Measurements from ENCODE around the gene OR5H6. TPM values are rescaled to one million over a fixed set of nuclear protein-coding genes. Genes with fewer than 3 reads are reported as not detected.

OR5H6 gene
- total and polyA plus RNA-seq, 9 donors: not detected

- no peaks in the 10 kb centered on the region for H3K27me3 ChIP-seq (ENCODE audit: control insufficient read depth, insufficient read depth, low read length)
- no peak for DNase-seq
- H3K27ac ChIP-seq (ENCODE audit: low read length): no peak overlapping the region
- no peaks in the 10 kb centered on the region for H3K36me3 ChIP-seq (ENCODE audit: control insufficient read depth, insufficient read depth, low read length)
- no peak overlapping the region for H3K4me3 ChIP-seq (ENCODE audit: low read length)
- H3K9me3 ChIP-seq (replicated peaks; ENCODE audit: control insufficient read depth, low read depth, low read length): peaks cover 5% of the 10 kb centered on the region
- no peaks in the 10 kb centered on the region for H3K4me1 ChIP-seq (ENCODE audit: control insufficient read depth, insufficient read depth, low read length)
- WGBS (ENCODE audit: insufficient coverage): no CpG with 5 or more reads among the region's 2 CpGs
Measured at GRCh38 chr3:98259707-98260106, 4.3 kb upstream of the OR5H6 start.

- H3K27ac ChIP-seq (ENCODE audit: low read length): no peak overlapping the region
- no peaks in the 10 kb centered on the region for H3K27me3 ChIP-seq (ENCODE audit: control insufficient read depth, insufficient read depth, low read length)
- no peaks in the 10 kb centered on the region for H3K36me3 ChIP-seq (ENCODE audit: control insufficient read depth, insufficient read depth, low read length)
- peaks cover 5% of the 10 kb centered on the region for H3K9me3 ChIP-seq (replicated peaks; ENCODE audit: control insufficient read depth, low read depth, low read length)
- DNase-seq: peak; percentile 76
- H3K4me3 ChIP-seq (ENCODE audit: low read length): no peak overlapping the region
- WGBS (ENCODE audit: insufficient coverage): no CpG with 5 or more reads among the region's 2 CpGs
- no peaks in the 10 kb centered on the region for H3K4me1 ChIP-seq (ENCODE audit: control insufficient read depth, insufficient read depth, low read length)
Measured at GRCh38 chr3:98262046-98262445, 2.0 kb upstream of the OR5H6 start.

DNA sequence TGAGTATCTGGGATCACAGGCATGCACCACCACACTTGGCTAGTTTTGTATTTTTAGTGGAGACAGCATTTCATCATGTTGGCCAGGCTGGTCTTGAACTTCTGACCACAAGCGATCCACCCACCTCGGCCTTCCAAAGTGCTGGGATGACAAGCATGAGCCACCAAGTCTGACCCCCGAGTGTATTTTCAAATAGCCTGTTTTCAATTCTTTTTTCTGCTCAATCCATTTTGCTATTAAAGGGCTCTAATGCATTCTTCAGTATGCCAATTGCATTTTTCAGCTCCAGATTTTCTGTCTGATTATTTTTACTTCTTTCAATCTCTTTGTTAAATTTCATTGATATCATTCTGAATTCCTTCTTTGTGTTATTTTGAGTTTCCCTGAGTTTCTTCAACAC, 5.8 kb downstream of the OR5H6 start:
- no peak for DNase-seq
- Histone ChIP-seq H3K9me3 (replicated peaks; ENCODE audit: control insufficient read depth, low read depth, low read length) (peaks cover 7% of the 10 kb centered on the region), H3K4me3 (ENCODE audit: low read length) (no peak overlapping the region), H3K36me3 (ENCODE audit: control insufficient read depth, insufficient read depth, low read length) (no peaks in the 10 kb centered on the region), H3K27me3 (ENCODE audit: control insufficient read depth, insufficient read depth, low read length) (no peaks in the 10 kb centered on the region), H3K4me1 (ENCODE audit: control insufficient read depth, insufficient read depth, low read length) (no peaks in the 10 kb centered on the region), H3K27ac (ENCODE audit: low read length) (no peak overlapping the region)
- WGBS (ENCODE audit: insufficient coverage): 83% methylated on average over 3 of the region's 3 CpGs

GRCh38 chr3:98272126-98272525, 8.1 kb downstream of the OR5H6 start:
- Histone ChIP-seq H3K27me3 (ENCODE audit: control insufficient read depth, insufficient read depth, low read length) (no peaks in the 10 kb centered on the region), H3K36me3 (ENCODE audit: control insufficient read depth, insufficient read depth, low read length) (no peaks in the 10 kb centered on the region), H3K4me1 (ENCODE audit: control insufficient read depth, insufficient read depth, low read length) (no peaks in the 10 kb centered on the region), H3K4me3 (ENCODE audit: low read length) (no peak overlapping the region), H3K9me3 (replicated peaks; ENCODE audit: control insufficient read depth, low read depth, low read length) (peaks cover 10% of the 10 kb centered on the region), H3K27ac (ENCODE audit: low read length) (no peak overlapping the region)
- no peak for DNase-seq
- WGBS (ENCODE audit: insufficient coverage): 100% methylated on average over 1 of the region's 3 CpGs

- no peak for DNase-seq
- 77% methylated on average over 3 of the region's 3 CpGs for WGBS (ENCODE audit: insufficient coverage)
- H3K27me3 ChIP-seq (ENCODE audit: control insufficient read depth, insufficient read depth, low read length): no peaks in the 10 kb centered on the region
- H3K4me3 ChIP-seq (ENCODE audit: low read length): no peak overlapping the region
- H3K36me3 ChIP-seq (ENCODE audit: control insufficient read depth, insufficient read depth, low read length): no peaks in the 10 kb centered on the region
- H3K27ac ChIP-seq (ENCODE audit: low read length): no peak overlapping the region
- no peaks in the 10 kb centered on the region for H3K4me1 ChIP-seq (ENCODE audit: control insufficient read depth, insufficient read depth, low read length)
- peaks cover 10% of the 10 kb centered on the region for H3K9me3 ChIP-seq (replicated peaks; ENCODE audit: control insufficient read depth, low read depth, low read length)
Measured at GRCh38 chr3:98274914-98275313, 10.9 kb downstream of the OR5H6 start.

- no peak for DNase-seq
- no peak within 1 kb of the TSS for H3K4me3 ChIP-seq (ENCODE audit: low read length)
- no peaks in the 10 kb centered on the region for H3K9me3 ChIP-seq (replicated peaks; ENCODE audit: control insufficient read depth, low read depth, low read length)
- no peaks in the 10 kb centered on the region for H3K4me1 ChIP-seq (ENCODE audit: control insufficient read depth, insufficient read depth, low read length)
- H3K36me3 ChIP-seq (ENCODE audit: control insufficient read depth, insufficient read depth, low read length): no peaks in the 10 kb centered on the region
- no peak within 1 kb of the TSS for H3K27ac ChIP-seq (ENCODE audit: low read length)
- H3K27me3 ChIP-seq (ENCODE audit: control insufficient read depth, insufficient read depth, low read length): no peaks in the 10 kb centered on the region
- WGBS (ENCODE audit: insufficient coverage): 0% methylated on average over 1 of the region's 2 CpGs
Measured at GRCh38 chr3:98282205-98282604, 18.2 kb downstream of the OR5H6 start, which contains the start of gene OR5H2. OR5H2 (plus strand) TSS chr3:98282505; CDS start chr3:98282903, 398 bp downstream.

- H3K27ac ChIP-seq (ENCODE audit: low read length): no peak overlapping the region
- H3K27me3 ChIP-seq (ENCODE audit: control insufficient read depth, insufficient read depth, low read length): no peaks in the 10 kb centered on the region
- peaks cover 9% of the 10 kb centered on the region for H3K9me3 ChIP-seq (replicated peaks; ENCODE audit: control insufficient read depth, low read depth, low read length)
- no peak overlapping the region for H3K4me3 ChIP-seq (ENCODE audit: low read length)
- DNase-seq: no peak
- H3K36me3 ChIP-seq (ENCODE audit: control insufficient read depth, insufficient read depth, low read length): no peaks in the 10 kb centered on the region
- WGBS (ENCODE audit: insufficient coverage): no CpG with 5 or more reads among the region's 1 CpG
- H3K4me1 ChIP-seq (ENCODE audit: control insufficient read depth, insufficient read depth, low read length): no peaks in the 10 kb centered on the region
Measured at GRCh38 chr3:98290916-98291315, 26.9 kb downstream of the OR5H6 start.

- peaks cover 10% of the 10 kb centered on the region for H3K9me3 ChIP-seq (replicated peaks; ENCODE audit: control insufficient read depth, low read depth, low read length)
- H3K27ac ChIP-seq (ENCODE audit: low read length): no peak overlapping the region
- H3K4me1 ChIP-seq (ENCODE audit: control insufficient read depth, insufficient read depth, low read length): no peaks in the 10 kb centered on the region
- H3K27me3 ChIP-seq (ENCODE audit: control insufficient read depth, insufficient read depth, low read length): no peaks in the 10 kb centered on the region
- WGBS (ENCODE audit: insufficient coverage): 85% methylated on average over 8 of the region's 10 CpGs
- no peak overlapping the region for H3K4me3 ChIP-seq (ENCODE audit: low read length)
- H3K36me3 ChIP-seq (ENCODE audit: control insufficient read depth, insufficient read depth, low read length): no peaks in the 10 kb centered on the region
- no peak for DNase-seq
Measured at GRCh38 chr3:98291332-98291957, 27.4 kb downstream of the OR5H6 start.

Other genes starting within 250 kb of the OR5H6 start
- gene GABRR3, start 228.9 kb upstream of the OR5H6 start, total RNA-seq: not detected
- not detected for gene GABRR3, start 228.9 kb upstream of the OR5H6 start, polyA plus RNA-seq (ENCODE audit: insufficient read depth in 1 of 8, insufficient read length in 8 of 8, low replicate concordance in 1 of 8)
- gene OR5AC2, start 177.1 kb upstream of the OR5H6 start, total RNA-seq: not detected
- not detected for gene OR5AC2, start 177.1 kb upstream of the OR5H6 start, polyA plus RNA-seq (ENCODE audit: insufficient read depth in 1 of 8, insufficient read length in 8 of 8, low replicate concordance in 1 of 8)
- gene OR5H1, start 133.5 kb upstream of the OR5H6 start, total RNA-seq: not detected
- gene OR5H1, start 133.5 kb upstream of the OR5H6 start, polyA plus RNA-seq (ENCODE audit: insufficient read depth in 1 of 8, insufficient read length in 8 of 8, low replicate concordance in 1 of 8): under 1 TPM in 2 of 8 donors, not detected in 6; 0.01 to 0.05 TPM
- not detected for gene OR5H14, start 116.8 kb upstream of the OR5H6 start, total RNA-seq
- under 1 TPM in 1 of 8 donors, not detected in 7; 0.03 TPM for gene OR5H14, start 116.8 kb upstream of the OR5H6 start, polyA plus RNA-seq (ENCODE audit: insufficient read depth in 1 of 8, insufficient read length in 8 of 8, low replicate concordance in 1 of 8)
- gene OR5H15, start 97.5 kb upstream of the OR5H6 start, total RNA-seq: not detected
- gene OR5H15, start 97.5 kb upstream of the OR5H6 start, polyA plus RNA-seq (ENCODE audit: insufficient read depth in 1 of 8, insufficient read length in 8 of 8, low replicate concordance in 1 of 8): not detected
- gene OR5H2, start 18.3 kb downstream of the OR5H6 start, total RNA-seq: not detected
- not detected for gene OR5H2, start 18.3 kb downstream of the OR5H6 start, polyA plus RNA-seq (ENCODE audit: insufficient read depth in 1 of 8, insufficient read length in 8 of 8, low replicate concordance in 1 of 8)
- not detected for gene OR5K4, start 89.6 kb downstream of the OR5H6 start, total RNA-seq
- not detected for gene OR5K4, start 89.6 kb downstream of the OR5H6 start, polyA plus RNA-seq (ENCODE audit: insufficient read depth in 1 of 8, insufficient read length in 8 of 8, low replicate concordance in 1 of 8)
- gene OR5K3, start 126.4 kb downstream of the OR5H6 start, total RNA-seq: not detected
- gene OR5K3, start 126.4 kb downstream of the OR5H6 start, polyA plus RNA-seq (ENCODE audit: insufficient read depth in 1 of 8, insufficient read length in 8 of 8, low replicate concordance in 1 of 8): not detected
- not detected for gene OR5K1, start 199.0 kb downstream of the OR5H6 start, total RNA-seq
- not detected for gene OR5K1, start 199.0 kb downstream of the OR5H6 start, polyA plus RNA-seq (ENCODE audit: insufficient read depth in 1 of 8, insufficient read length in 8 of 8, low replicate concordance in 1 of 8)
- not detected for gene OR5K2, start 233.4 kb downstream of the OR5H6 start, total RNA-seq
- gene OR5K2, start 233.4 kb downstream of the OR5H6 start, polyA plus RNA-seq (ENCODE audit: insufficient read depth in 1 of 8, insufficient read length in 8 of 8, low replicate concordance in 1 of 8): under 1 TPM in 2 of 8 donors, not detected in 6; 0.10 to 0.18 TPM

Data from muscle of leg (tissue), 11 donors.